GM06990 (cell line): Measurements from ENCODE around the gene WDR72.
A peak's percentile ranks its signal among the peaks of the same experiment; 100 is the strongest.

Experiments
- DNase-seq: peaks from one replicate; pipeline ENCODE4 v3.0.0-alpha.2; 2011; ENCODE audit not compliant: insufficient read length; ENCODE audit errors: extremely low read depth
- H3K27me3 ChIP-seq: replicated peaks from 2 replicates; pipeline ENCODE4 v1.6.0; 2011; ENCODE audit warnings: low read length; ENCODE audit not compliant: control insufficient read depth, insufficient read depth
- H3K36me3 ChIP-seq: 2 replicates; pipeline ENCODE4 v1.5.1; 2011; ENCODE audit warnings: low read length; ENCODE audit not compliant: control insufficient read depth, insufficient read depth
- H3K4me3 ChIP-seq: replicated peaks from 2 replicates; pipeline ENCODE4 v1.5.1; 2011; ENCODE audit warnings: low read depth, mild to moderate bottlenecking, control low read depth, low read length
- CTCF ChIP-seq: IDR thresholded peaks from 2 replicates; pipeline ENCODE4 v1.5.1; 2011; ENCODE audit warnings: low read length, control low read depth, mild to moderate bottlenecking, inconsistent platforms; ENCODE audit not compliant: insufficient read depth, poor library complexity, severe bottlenecking

The WDR72 gene

GRCh38 chr15:53527996-53528395, 231.5 kb downstream of the WDR72 start:
- H3K27me3 ChIP-seq, result no peaks in the 10 kb centered on the region
- no peak for TF ChIP-seq CTCF
- no peak overlapping the region for H3K4me3 ChIP-seq
- H3K36me3 ChIP-seq, result no peaks in the 10 kb centered on the region
- no peak for DNase-seq

GRCh38 chr15:53525894-53526293, 233.6 kb downstream of the WDR72 start:
- Histone ChIP-seq H3K36me3 (no peaks in the 10 kb centered on the region), H3K27me3 (no peaks in the 10 kb centered on the region), H3K4me3 (no peak overlapping the region)
- DNase-seq, result no peak
- no peak for TF ChIP-seq CTCF

GRCh38 chr15:53522991-53523390, 236.5 kb downstream of the WDR72 start:
- no peak for TF ChIP-seq CTCF
- Histone ChIP-seq H3K27me3 (no peaks in the 10 kb centered on the region), H3K36me3 (no peaks in the 10 kb centered on the region), H3K4me3 (no peak overlapping the region)
- no peak for DNase-seq

- no peak for TF ChIP-seq CTCF
- DNase-seq, result no peak
- Histone ChIP-seq H3K4me3 (no peak overlapping the region), H3K27me3 (no peaks in the 10 kb centered on the region), H3K36me3 (no peaks in the 10 kb centered on the region)
Measured at GRCh38 chr15:53520996-53521395, 238.5 kb downstream of the WDR72 start.

GRCh38 chr15:53513431-53513830, 246.0 kb downstream of the WDR72 start:
- Histone ChIP-seq H3K27me3 (no peaks in the 10 kb centered on the region), H3K36me3 (no peaks in the 10 kb centered on the region), H3K4me3 (no peak overlapping the region)
- DNase-seq, result no peak
- no peak for TF ChIP-seq CTCF

GRCh38 chr15:53512029-53512428, 247.4 kb downstream of the WDR72 start:
- no peak overlapping the region for H3K4me3 ChIP-seq
- H3K36me3 ChIP-seq, result no peaks in the 10 kb centered on the region
- no peak for DNase-seq
- H3K27me3 ChIP-seq, result no peaks in the 10 kb centered on the region
- TF ChIP-seq CTCF, result peak; percentile 14
